GM12874 (cell line): Measurements from ENCODE around the gene ARHGDIG.

Experiments
- CTCF ChIP-seq: IDR thresholded peaks from 2 replicates; pipeline ENCODE4 v1.5.1; 2011; ENCODE audit warnings: low read depth, mild to moderate bottlenecking, control low read depth, low read length, moderate library complexity; ENCODE audit not compliant: insufficient read depth

ARHGDIG gene

GRCh38 chr16:264440-264951 lies 15.9 kb upstream of the ARHGDIG start:
- TF ChIP-seq CTCF = no peak

GRCh38 chr16:265002-265529 lies 15.3 kb upstream of the ARHGDIG start:
- TF ChIP-seq CTCF = no peak

GRCh38 chr16:265711-266110 lies 14.7 kb upstream of the ARHGDIG start:
- no peak for TF ChIP-seq CTCF

GRCh38 chr16:266258-267164 lies 13.9 kb upstream of the ARHGDIG start:
- TF ChIP-seq CTCF = no peak

GRCh38 chr16:268141-269053 lies 12.0 kb upstream of the ARHGDIG start:
- TF ChIP-seq CTCF = no peak

- no peak for TF ChIP-seq CTCF
These were observed 11.2 kb upstream of the ARHGDIG start for GRCh38 chr16:269061-269796.
